WTC11 (cell line): Measurements from ENCODE around the gene CORO1C. TPM values are rescaled to one million over a fixed set of nuclear protein-coding genes. Genes with fewer than 3 reads are reported as not detected.
A peak's percentile ranks its signal among the peaks of the same experiment; 100 is the strongest.

Source experiments
- ATAC-seq: fragments of 200-7000 bp; cut with Tn5 transposase; 2 replicates; pipeline ENCODE4 v1.10.0; 2021; ENCODE audit warnings: mild to moderate bottlenecking, moderate library complexity
- CTCF ChIA-PET: fragments of 300-600 bp; sonication (Branson Sonifier 250); formaldehyde crosslinking; loops from one replicate; lab custom pipeline; 2021; ENCODE audit warnings: antibody characterized with exemption; lab: Charles Lee
- POLR2A ChIA-PET: fragments of 350-600 bp; sonication (Branson Sonifier 250); formaldehyde crosslinking; loops from one replicate; lab custom pipeline; 2021; ENCODE audit warnings: antibody characterized with exemption; lab: Charles Lee
- DNase-seq: peaks from one replicate; pipeline ENCODE4 v3.0.0; 2021; ENCODE audit warnings: low spot score
- H3K27ac Mint-ChIP-seq: 2 replicates; pipeline ENCODE4 v1.8.0; 2021; ENCODE audit warnings: mixed read lengths
- H3K27me3 Mint-ChIP-seq: 2 replicates; pipeline ENCODE4 v1.8.0; 2021; ENCODE audit warnings: low read depth, mild to moderate bottlenecking, moderate library complexity, mixed read lengths
- H3K36me3 Mint-ChIP-seq: 2 replicates; pipeline ENCODE4 v1.8.0; 2021; ENCODE audit warnings: mixed read lengths
- H3K4me1 Mint-ChIP-seq: 2 replicates; pipeline ENCODE4 v1.8.0; 2022; ENCODE audit warnings: mixed read lengths
- H3K4me3 Mint-ChIP-seq: 2 replicates; pipeline ENCODE4 v1.8.0; 2021; ENCODE audit warnings: mild to moderate bottlenecking, moderate library complexity, mixed read lengths
- H3K9me3 Mint-ChIP-seq: 2 replicates; pipeline ENCODE4 v1.8.0; 2021; ENCODE audit warnings: mixed read lengths
- E2F1 ChIP-seq: sonication (generic); formaldehyde crosslinking; IDR thresholded peaks from 2 replicates; pipeline ENCODE4 v1.8.0; 2022; ENCODE audit warnings: mild to moderate bottlenecking, missing genetic modification reagents
- MLX ChIP-seq: sonication (generic); formaldehyde crosslinking; IDR thresholded peaks from 2 replicates; pipeline ENCODE4 v1.8.1; 2023; ENCODE audit warnings: mild to moderate bottlenecking, missing genetic modification reagents, moderate library complexity
- MXD4 ChIP-seq: fragments of 250-450 bp; sonication (Bioruptor Pico); IDR thresholded peaks from 2 replicates; pipeline ENCODE4 v1.8.0; 2021; ENCODE audit warnings: mild to moderate bottlenecking, moderate library complexity, borderline replicate concordance
- NFYB ChIP-seq: sonication (generic); formaldehyde crosslinking; conservative IDR thresholded peaks from 2 replicates; pipeline ENCODE4 v1.8.0; 2022; ENCODE audit warnings: low read depth, missing genetic modification reagents
- NR3C1 ChIP-seq: sonication (generic); formaldehyde crosslinking; conservative IDR thresholded peaks from 2 replicates; pipeline ENCODE4 v1.8.1; 2023; ENCODE audit warnings: low read depth, mild to moderate bottlenecking, missing genetic modification reagents
- USF2 ChIP-seq: sonication (generic); formaldehyde crosslinking; IDR thresholded peaks from 2 replicates; pipeline ENCODE4 v1.8.1; 2023; ENCODE audit warnings: mild to moderate bottlenecking, missing genetic modification reagents, moderate library complexity
- ZNF138 ChIP-seq: sonication (generic); formaldehyde crosslinking; conservative IDR thresholded peaks from 2 replicates; pipeline ENCODE4 v1.8.1; 2022; ENCODE audit warnings: mild to moderate bottlenecking, moderate library complexity, missing genetic modification reagents
- ZNF263 ChIP-seq: sonication (generic); formaldehyde crosslinking; IDR thresholded peaks from 2 replicates; pipeline ENCODE4 v1.8.1; 2022; ENCODE audit warnings: low read depth, mild to moderate bottlenecking, moderate library complexity, missing genetic modification reagents
- ZNF423 ChIP-seq: fragments of 250-450 bp; sonication (Bioruptor Pico); IDR thresholded peaks from 2 replicates; pipeline ENCODE4 v2.1.2; 2022; ENCODE audit warnings: mild to moderate bottlenecking, moderate library complexity
- ZNF425 ChIP-seq: fragments of 250-450 bp; sonication (Bioruptor Pico); conservative IDR thresholded peaks from 2 replicates; pipeline ENCODE4 v1.9.0; 2021; ENCODE audit warnings: mild to moderate bottlenecking
- total RNA-seq: library from RNA; stranded (reverse); gene quantifications from 3 replicates; pipeline ENCODE4 v1.2.3, GENCODE V29; 2021
- TF ChIP-seq, protein P1 (sequence below): fragments of 250-450 bp; sonication (Bioruptor Pico); IDR thresholded peaks from 2 replicates; pipeline ENCODE4 v1.9.0; 2021; ENCODE audit warnings: moderate library complexity, mild to moderate bottlenecking, inconsistent platforms, borderline replicate concordance
- TF ChIP-seq, protein P2 (sequence below): sonication (generic); formaldehyde crosslinking; IDR thresholded peaks from 2 replicates; pipeline ENCODE4 v1.8.0; 2022; ENCODE audit warnings: mild to moderate bottlenecking, missing genetic modification reagents

The CORO1C gene
- total RNA-seq, 1 experiment from 2014 or later, result 113 TPM

DNA sequence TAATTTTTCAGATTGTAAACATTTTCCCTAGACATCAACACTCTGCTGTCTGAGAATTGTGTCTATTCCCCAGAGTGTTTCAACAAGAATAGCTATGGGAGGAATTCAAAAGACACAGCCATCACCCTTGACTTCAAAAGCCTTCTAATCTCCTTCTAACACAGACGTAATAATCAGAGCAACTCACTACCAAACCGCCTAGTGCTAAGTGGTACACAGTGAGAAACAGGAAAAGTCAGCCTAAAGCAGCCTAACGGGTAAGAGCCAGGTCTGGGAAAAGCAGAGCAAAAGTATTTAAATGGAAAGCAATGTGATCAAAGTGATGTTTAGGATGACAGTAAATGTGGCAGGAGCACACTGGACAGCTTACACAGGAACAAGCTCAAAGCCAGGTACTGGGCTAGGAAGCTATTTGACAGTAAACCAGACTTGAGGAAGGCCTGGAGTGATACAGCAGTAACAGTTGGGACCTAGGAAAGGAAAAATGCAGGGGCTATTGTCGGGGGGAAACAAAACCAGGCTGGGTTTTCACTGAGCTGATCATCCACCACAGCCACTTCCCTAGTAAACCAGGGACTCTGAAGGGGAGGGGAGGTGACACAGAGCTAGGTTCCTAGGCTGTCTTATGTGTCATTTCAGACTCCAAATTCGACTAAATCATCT, 29.4 kb downstream of the CORO1C start:
- Mint-ChIP-seq H3K4me3 (no peak overlapping the region), H3K4me1 (peaks cover 53% of the 10 kb centered on the region), H3K27ac (peak overlapping the region; percentile 82), H3K27me3 (no peaks in the 10 kb centered on the region), H3K9me3 (no peaks in the 10 kb centered on the region), H3K36me3 (peaks cover 29% of the 10 kb centered on the region)
- DNase-seq (no peak), ATAC-seq (peak; percentile 58)
- POLR2A ChIA-PET, result interaction anchor here (0.7 to 0.9 kb wide), 2 partner anchors 13 to 14 kb away, joined by 3 read pairs; no protein-coding TSS in a partner anchor
- TF ChIP-seq ZNF425 (CRISPR knock-in tag) (no peak), E2F1 (CRISPR knock-in tag) (no peak), ZNF138 (CRISPR knock-in tag) (no peak), NR3C1 (CRISPR knock-in tag) (no peak), USF2 (CRISPR knock-in tag) (no peak)
- CTCF ChIA-PET, result interaction anchor here (0.9 to 1.1 kb wide), 5 partner anchors 11 to 790 kb away, joined by 3 to 5 read pairs (median 4); no protein-coding TSS in a partner anchor

DNA sequence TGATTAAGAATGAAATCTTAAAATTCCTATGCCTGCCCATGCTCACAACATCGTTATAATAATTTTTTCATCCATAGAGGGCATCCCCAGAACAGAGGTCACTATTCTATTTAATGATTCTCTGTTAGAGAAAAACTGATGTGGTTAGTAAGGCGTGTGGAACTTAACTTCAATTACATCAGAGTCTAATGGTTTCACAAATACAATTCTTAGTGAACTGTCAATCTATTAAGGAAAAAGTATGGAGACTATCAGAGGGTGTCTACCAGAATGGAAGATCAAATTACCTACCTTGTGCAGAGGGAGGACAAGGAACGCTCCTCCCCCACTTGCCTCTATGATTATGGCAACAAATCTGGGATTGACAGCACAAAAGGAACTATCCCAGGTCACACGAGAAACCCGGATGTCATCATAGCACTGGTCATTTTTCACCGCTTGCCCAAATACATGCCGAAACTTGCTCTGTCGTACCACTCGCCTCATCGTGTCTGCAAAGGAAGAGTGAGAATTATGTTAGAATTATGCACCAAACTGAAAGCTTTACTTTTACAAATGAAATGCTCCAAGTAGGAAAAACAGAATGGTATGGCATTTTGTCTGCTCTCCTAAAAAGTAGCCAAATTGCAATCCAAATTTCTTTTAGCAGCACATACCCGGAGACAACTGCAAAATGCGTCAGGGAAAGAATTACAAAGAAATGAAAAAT, 30.3 kb downstream of the CORO1C start:
- peak overlapping the region; percentile 36; the same call in 1 of the 2 replicates for H3K27ac Mint-ChIP-seq
- H3K4me1 Mint-ChIP-seq, result peaks cover 56% of the 10 kb centered on the region

GRCh38 chr12:108699955-108700563, 31.3 kb downstream of the CORO1C start:
- POLR2A ChIA-PET, result no interaction called here
- no peak overlapping the region for H3K4me3 Mint-ChIP-seq

More for the DNA sequence above, 30.3 kb downstream of the CORO1C start:
- ATAC-seq (no peak), DNase-seq (no peak)
- POLR2A ChIA-PET, result interaction anchor here (0.9 kb wide), 1 partner anchor 14 kb away, joined by 3 read pairs; no protein-coding TSS in a partner anchor
- CTCF ChIA-PET, result interaction anchor here (0.6 to 0.9 kb wide), 3 partner anchors 13 to 789 kb away, joined by 3 read pairs; no protein-coding TSS in a partner anchor
- TF ChIP-seq, protein P1, sequence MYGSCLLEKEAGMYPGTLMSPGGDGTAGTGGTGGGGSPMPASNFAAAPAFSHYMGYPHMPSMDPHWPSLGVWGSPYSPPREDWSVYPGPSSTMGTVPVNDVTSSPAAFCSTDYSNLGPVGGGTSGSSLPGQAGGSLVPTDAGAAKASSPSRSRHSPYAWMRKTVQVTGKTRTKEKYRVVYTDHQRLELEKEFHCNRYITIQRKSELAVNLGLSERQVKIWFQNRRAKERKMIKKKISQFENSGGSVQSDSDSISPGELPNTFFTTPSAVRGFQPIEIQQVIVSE (CRISPR knock-in tag), result no peak
- TF ChIP-seq MXD4 (no peak), ZNF263 (CRISPR knock-in tag) (no peak), ZNF423 (CRISPR knock-in tag) (no peak), NFYB (CRISPR knock-in tag) (no peak)
- TF ChIP-seq, protein P2, sequence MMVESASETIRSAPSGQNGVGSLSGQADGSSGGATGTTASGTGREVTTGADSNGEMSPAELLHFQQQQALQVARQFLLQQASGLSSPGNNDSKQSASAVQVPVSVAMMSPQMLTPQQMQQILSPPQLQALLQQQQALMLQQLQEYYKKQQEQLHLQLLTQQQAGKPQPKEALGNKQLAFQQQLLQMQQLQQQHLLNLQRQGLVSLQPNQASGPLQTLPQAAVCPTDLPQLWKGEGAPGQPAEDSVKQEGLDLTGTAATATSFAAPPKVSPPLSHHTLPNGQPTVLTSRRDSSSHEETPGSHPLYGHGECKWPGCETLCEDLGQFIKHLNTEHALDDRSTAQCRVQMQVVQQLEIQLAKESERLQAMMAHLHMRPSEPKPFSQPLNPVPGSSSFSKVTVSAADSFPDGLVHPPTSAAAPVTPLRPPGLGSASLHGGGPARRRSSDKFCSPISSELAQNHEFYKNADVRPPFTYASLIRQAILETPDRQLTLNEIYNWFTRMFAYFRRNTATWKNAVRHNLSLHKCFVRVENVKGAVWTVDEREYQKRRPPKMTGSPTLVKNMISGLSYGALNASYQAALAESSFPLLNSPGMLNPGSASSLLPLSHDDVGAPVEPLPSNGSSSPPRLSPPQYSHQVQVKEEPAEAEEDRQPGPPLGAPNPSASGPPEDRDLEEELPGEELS (CRISPR knock-in tag), result no peak
- Mint-ChIP-seq H3K9me3 (no peaks in the 10 kb centered on the region), H3K4me3 (no peak overlapping the region), H3K36me3 (peaks cover 29% of the 10 kb centered on the region), H3K27me3 (no peaks in the 10 kb centered on the region)

More at GRCh38 chr12:108699955-108700563, 31.3 kb downstream of the CORO1C start:
- Mint-ChIP-seq H3K9me3 (peaks cover 5% of the 10 kb centered on the region; the same call in 1 of the 2 replicates), H3K27ac (no peak overlapping the region), H3K27me3 (no peaks in the 10 kb centered on the region), H3K4me1 (peaks cover 56% of the 10 kb centered on the region), H3K36me3 (peaks cover 36% of the 10 kb centered on the region)
- CTCF ChIA-PET, result no interaction called here
- ATAC-seq (no peak), DNase-seq (no peak)
- TF ChIP-seq NR3C1 (CRISPR knock-in tag) (no peak), MLX (CRISPR knock-in tag) (no peak), USF2 (CRISPR knock-in tag) (no peak)
- TF ChIP-seq, all 79 proteins: peak for 0
